ENCODE data around the gene EHMT1.

- TF ChIP-seq, protein P1, sequence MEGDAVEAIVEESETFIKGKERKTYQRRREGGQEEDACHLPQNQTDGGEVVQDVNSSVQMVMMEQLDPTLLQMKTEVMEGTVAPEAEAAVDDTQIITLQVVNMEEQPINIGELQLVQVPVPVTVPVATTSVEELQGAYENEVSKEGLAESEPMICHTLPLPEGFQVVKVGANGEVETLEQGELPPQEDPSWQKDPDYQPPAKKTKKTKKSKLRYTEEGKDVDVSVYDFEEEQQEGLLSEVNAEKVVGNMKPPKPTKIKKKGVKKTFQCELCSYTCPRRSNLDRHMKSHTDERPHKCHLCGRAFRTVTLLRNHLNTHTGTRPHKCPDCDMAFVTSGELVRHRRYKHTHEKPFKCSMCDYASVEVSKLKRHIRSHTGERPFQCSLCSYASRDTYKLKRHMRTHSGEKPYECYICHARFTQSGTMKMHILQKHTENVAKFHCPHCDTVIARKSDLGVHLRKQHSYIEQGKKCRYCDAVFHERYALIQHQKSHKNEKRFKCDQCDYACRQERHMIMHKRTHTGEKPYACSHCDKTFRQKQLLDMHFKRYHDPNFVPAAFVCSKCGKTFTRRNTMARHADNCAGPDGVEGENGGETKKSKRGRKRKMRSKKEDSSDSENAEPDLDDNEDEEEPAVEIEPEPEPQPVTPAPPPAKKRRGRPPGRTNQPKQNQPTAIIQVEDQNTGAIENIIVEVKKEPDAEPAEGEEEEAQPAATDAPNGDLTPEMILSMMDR (IDR thresholded peaks at IDR 0.05; ENCODE audit: low read length) = no peak
- TF ChIP-seq EZH2 (optimal IDR thresholded peaks at IDR 0.05; ENCODE audit: low read depth, low read length) (no peak), EZH2phosphoT487 (IDR thresholded peaks at IDR 0.05; ENCODE audit: low read length) (no peak)
These were observed 91.9 kb downstream of the EHMT1 start for GRCh38 chr9:137710704-137711103.

Measured in MM.1S (cell line).